IPS-18a (cell line): ENCODE data around the gene SOS1.

Experiments used
- H3K27ac ChIP-seq: one replicate; pipeline ENCODE4 v1.5.1; 2013; ENCODE audit warnings: low read length
- H3K27me3 ChIP-seq: one replicate; pipeline ENCODE4 v1.6.1; 2013; ENCODE audit warnings: mild to moderate bottlenecking, low read length; ENCODE audit not compliant: control insufficient read depth, insufficient read depth
- H3K36me3 ChIP-seq: one replicate; pipeline ENCODE4 v1.6.1; 2013; ENCODE audit warnings: low read depth, low read length; ENCODE audit not compliant: control insufficient read depth
- H3K4me1 ChIP-seq: one replicate; pipeline ENCODE4 v1.6.1; 2013; ENCODE audit warnings: low read depth, low read length; ENCODE audit not compliant: control insufficient read depth
- H3K4me3 ChIP-seq: one replicate; pipeline ENCODE4 v1.5.1; 2013; ENCODE audit warnings: low read length
- H3K9ac ChIP-seq: one replicate; pipeline ENCODE4 v1.6.1; 2013; ENCODE audit warnings: mild to moderate bottlenecking, low read length, moderate library complexity
- H3K9me3 ChIP-seq: one replicate; pipeline ENCODE4 v1.6.1; 2013; ENCODE audit warnings: low read depth, low read length; ENCODE audit not compliant: control insufficient read depth

The SOS1 gene

DNA sequence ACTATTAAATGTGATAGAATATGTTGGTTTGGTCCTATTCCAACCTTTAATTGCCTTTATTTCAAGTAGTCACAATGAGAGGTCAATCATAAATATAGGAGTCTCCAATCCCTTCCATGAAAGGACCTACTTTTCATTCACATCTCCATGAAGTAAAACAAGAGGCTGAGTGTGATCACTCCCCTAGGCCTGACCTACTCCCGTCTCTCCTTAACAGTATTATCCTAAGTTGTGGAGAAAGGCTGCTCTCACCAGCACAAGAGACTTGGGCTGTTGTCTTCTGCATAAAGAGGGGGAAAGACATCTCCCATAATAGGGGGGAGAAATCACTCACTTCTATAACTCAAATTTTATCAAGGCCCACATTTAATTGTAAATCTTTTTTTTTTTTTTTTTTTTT lies 105.4 kb downstream of the SOS1 start:
- no peak overlapping the region for H3K9ac ChIP-seq
- H3K4me3 ChIP-seq = no peak overlapping the region
- peaks cover 14% of the 10 kb centered on the region for H3K36me3 ChIP-seq
- H3K4me1 ChIP-seq = peaks cover 20% of the 10 kb centered on the region
- no peak overlapping the region for H3K27ac ChIP-seq
- H3K27me3 ChIP-seq = no peaks in the 10 kb centered on the region
- no peaks in the 10 kb centered on the region for H3K9me3 ChIP-seq

DNA sequence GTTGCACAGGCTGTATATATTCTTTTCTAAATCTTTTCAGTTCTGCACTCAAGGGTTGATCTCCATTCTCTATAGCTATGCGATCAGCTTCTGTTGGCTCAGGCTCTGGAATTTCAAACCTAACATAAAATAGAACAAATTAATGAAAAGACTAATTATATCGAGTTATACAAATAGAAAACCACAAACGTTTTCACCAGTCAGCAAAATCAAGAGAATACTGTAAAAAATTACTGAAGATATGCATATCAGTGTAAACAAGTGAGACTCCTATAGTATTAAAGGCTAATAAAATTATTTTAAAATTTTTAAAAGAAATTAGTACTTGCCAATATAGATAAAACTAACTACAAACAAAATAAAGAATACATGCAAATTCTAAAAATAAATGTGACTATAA lies 107.0 kb downstream of the SOS1 start:
- peaks cover 14% of the 10 kb centered on the region for H3K36me3 ChIP-seq
- H3K9ac ChIP-seq = no peak overlapping the region

DNA sequence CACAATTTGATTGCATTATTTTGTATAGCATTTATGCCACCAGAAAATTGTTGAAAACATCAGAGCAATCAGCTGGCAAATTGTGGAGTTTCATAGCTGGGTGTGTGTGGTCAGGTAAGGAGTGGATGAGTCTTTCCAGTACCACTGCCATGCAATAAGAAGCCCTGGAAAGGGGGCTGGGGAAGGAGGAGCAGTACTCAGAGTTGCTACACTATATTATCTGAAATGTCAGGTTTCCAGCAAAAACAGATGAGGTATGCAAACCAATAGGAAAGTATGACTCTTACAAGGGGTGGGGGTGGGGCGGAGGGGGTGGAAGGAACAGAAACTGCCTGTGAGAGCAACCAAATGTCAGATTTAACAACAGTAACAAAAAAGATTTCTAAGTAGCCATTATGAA lies 112.2 kb downstream of the SOS1 start:
- peaks cover 5% of the 10 kb centered on the region for H3K4me1 ChIP-seq
- no peak overlapping the region for H3K9ac ChIP-seq
- no peak overlapping the region for H3K27ac ChIP-seq
- H3K4me3 ChIP-seq = no peak overlapping the region
- H3K27me3 ChIP-seq = no peaks in the 10 kb centered on the region
- no peaks in the 10 kb centered on the region for H3K9me3 ChIP-seq
- peaks cover 28% of the 10 kb centered on the region for H3K36me3 ChIP-seq

More for the DNA sequence above, 107.0 kb downstream of the SOS1 start:
- Histone ChIP-seq H3K4me3 (no peak overlapping the region), H3K9me3 (no peaks in the 10 kb centered on the region), H3K4me1 (peaks cover 13% of the 10 kb centered on the region), H3K27ac (no peak overlapping the region), H3K27me3 (no peaks in the 10 kb centered on the region)

DNA sequence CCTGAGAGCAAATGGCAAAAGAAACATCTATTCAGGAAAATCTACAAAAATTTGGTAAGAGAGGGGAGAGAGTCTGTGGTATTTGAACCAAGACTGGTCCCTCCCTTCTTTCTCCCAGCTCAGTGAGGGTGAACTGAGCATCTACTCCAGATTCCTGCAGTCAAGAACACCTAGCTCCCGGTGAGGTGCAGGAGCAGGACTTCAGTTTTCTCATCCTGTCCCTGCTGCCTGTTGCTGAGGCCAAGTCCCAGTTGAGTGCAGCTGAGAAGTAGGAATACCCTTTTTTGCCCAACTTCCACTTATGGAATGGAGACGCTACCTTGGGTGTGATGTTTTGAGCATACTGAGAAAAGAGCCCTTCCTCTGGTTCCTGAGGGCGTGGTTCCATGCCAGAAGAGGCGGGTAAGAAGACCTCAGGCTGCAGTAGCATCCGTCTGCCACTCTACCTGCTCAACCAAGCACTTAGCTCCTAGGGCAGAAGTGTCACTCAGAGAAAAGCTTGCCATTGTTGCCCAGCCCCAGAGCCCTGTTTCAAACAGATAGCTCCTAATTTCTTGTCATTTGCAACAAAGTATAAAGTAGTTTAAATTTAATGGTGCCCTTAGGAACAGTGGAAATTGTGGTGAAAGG lies 112.9 kb downstream of the SOS1 start:
- H3K4me1 ChIP-seq = peaks cover 5% of the 10 kb centered on the region
- H3K9ac ChIP-seq = no peak overlapping the region
- no peak overlapping the region for H3K27ac ChIP-seq
- peaks cover 21% of the 10 kb centered on the region for H3K36me3 ChIP-seq
- no peaks in the 10 kb centered on the region for H3K9me3 ChIP-seq
- H3K4me3 ChIP-seq = no peak overlapping the region
- H3K27me3 ChIP-seq = no peaks in the 10 kb centered on the region

DNA sequence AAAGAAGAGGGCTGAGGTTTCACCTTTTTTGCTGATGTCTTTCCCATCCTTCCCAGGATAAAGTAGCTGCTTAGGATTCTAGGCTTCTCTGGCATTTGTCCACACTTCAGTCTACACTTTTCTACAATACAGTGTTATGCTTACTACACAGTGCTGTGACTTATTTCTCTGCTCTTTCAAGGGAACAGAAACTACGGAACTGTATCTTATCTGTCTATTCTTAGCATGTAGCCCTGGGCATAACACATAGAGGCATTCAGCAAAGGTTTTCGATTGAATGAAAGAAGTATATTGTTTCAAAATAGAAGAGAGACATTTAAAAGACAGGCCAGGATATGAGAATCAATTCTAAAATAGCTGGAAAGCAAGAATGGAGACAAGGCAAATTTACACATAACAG lies 120.3 kb downstream of the SOS1 start:
- no peak overlapping the region for H3K4me3 ChIP-seq
- H3K9me3 ChIP-seq = no peaks in the 10 kb centered on the region
- no peaks in the 10 kb centered on the region for H3K27me3 ChIP-seq
- H3K4me1 ChIP-seq = peaks cover 4% of the 10 kb centered on the region
- no peak overlapping the region for H3K9ac ChIP-seq
- peaks cover 26% of the 10 kb centered on the region for H3K36me3 ChIP-seq
- no peak overlapping the region for H3K27ac ChIP-seq

DNA sequence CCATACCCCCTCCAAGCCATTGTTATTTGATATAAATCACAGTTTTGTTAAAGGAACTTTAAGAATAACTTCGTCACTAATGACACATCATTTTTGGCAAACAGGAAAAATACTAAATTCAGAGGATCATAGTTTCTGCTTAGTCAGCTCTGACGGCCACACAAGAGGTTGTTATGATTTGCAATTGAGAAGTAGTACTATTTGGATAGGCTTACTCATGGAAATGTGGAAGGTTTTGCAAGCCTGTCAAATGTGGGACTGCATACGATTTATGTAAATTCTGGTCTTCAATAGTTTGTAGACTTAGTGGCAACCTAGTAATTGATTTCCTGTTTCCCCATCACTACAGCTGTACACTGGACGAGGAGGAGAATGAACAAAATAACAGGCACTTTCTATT lies 123.1 kb downstream of the SOS1 start:
- H3K9me3 ChIP-seq = no peaks in the 10 kb centered on the region
- H3K9ac ChIP-seq = no peak overlapping the region
- H3K27ac ChIP-seq = no peak overlapping the region
- H3K4me3 ChIP-seq = no peak overlapping the region
- no peaks in the 10 kb centered on the region for H3K27me3 ChIP-seq
- H3K4me1 ChIP-seq = peaks cover 4% of the 10 kb centered on the region
- peaks cover 31% of the 10 kb centered on the region for H3K36me3 ChIP-seq

DNA sequence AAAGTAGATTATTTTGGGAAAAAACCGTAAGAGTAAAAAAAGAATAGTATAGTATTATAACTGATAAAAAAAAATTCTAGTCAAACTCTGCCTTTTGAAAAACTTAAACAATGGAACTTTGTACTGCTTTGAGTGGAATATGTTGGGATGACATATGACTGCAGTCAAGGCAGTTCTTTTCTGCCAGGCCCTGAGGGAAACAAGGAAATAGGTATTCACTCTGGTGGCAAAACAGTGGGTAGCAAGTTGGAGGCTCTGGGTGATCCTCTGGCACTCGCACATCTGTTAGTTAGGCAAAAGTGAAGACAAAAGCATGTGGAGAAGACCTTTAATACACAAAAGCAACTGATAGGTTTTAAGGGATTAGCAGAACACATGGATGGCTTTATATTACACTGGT lies 129.0 kb downstream of the SOS1 start:
- no peak overlapping the region for H3K9ac ChIP-seq
- peaks cover 17% of the 10 kb centered on the region for H3K36me3 ChIP-seq
- H3K4me1 ChIP-seq = no peaks in the 10 kb centered on the region
- H3K4me3 ChIP-seq = no peak overlapping the region
- H3K27ac ChIP-seq = no peak overlapping the region
- no peaks in the 10 kb centered on the region for H3K9me3 ChIP-seq
- H3K27me3 ChIP-seq = no peaks in the 10 kb centered on the region

DNA sequence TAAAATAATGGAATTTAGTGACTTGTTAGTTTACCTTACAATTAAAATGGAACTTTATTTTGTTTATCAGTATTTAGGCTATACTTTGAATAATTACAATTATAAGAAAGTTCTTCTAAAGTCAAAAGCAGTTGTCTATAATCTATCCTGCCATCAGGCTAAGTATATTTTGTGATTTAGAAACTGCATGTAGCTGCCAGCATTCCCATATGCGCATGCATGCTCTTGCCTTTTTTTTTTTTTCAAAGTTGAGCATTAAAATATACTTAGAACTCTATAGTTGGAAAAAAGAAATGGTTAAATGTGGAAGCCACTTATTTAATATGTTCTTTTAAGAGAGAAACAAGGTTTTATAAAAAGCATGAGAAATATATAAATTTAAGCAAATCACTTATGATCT lies 132.1 kb downstream of the SOS1 start:
- Histone ChIP-seq H3K4me3 (no peak overlapping the region), H3K36me3 (peaks cover 11% of the 10 kb centered on the region), H3K27me3 (no peaks in the 10 kb centered on the region), H3K9me3 (no peaks in the 10 kb centered on the region), H3K4me1 (no peaks in the 10 kb centered on the region), H3K9ac (no peak overlapping the region), H3K27ac (no peak overlapping the region)

DNA sequence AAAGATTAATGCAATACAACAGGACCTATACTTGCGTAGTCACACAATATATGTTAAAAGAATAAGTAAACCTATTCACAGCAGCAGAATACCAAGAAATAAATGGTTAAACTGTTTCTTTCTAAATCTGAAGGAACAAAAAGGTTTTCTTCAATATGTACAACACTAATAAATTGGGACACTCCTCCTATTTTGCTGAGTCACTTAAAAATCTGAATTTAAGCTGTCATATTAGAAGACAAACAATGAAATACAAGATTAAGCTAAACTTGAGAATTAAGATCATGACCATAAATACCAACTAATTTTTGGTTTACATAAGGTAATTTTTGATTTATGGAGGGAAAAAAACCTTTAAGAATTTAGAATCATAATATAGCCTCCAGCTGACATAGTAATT lies 138.4 kb downstream of the SOS1 start:
- H3K27me3 ChIP-seq = no peaks in the 10 kb centered on the region

DNA sequence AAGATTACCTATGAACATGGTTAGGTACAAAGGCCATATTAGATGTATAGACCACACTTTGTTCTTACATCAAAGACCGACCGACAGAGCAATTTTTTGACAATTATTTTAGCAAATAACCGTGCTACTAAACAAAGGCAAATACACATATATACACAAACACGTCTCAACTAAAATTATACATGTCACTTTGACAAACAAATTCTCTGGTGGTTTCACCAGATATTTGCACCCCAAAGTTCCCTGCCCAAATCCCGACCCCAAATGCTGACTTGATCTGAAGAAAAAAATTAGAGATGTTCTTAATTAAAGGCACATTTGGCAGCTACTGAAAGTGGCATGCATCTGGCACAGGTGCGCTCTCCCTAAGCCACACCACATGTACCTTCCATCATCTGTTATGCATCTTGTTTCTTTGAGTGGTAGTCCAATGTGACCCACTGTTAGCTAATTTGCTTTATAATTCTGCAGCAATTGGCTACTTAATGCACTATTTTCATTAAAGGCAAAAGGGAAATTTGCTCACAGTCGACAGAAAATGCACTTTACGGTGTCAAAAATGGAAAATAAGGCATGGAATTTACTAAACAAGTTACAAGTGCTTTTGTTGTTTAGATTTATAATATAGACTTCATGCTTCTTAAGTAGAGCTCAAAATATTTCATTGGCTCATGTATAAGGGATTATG lies 139.0 kb downstream of the SOS1 start:
- no peak overlapping the region for H3K4me3 ChIP-seq
- peaks cover 9% of the 10 kb centered on the region for H3K4me1 ChIP-seq
- H3K36me3 ChIP-seq = peaks cover 6% of the 10 kb centered on the region

More for the DNA sequence above, 138.4 kb downstream of the SOS1 start:
- Histone ChIP-seq H3K36me3 (peaks cover 9% of the 10 kb centered on the region), H3K4me1 (peaks cover 9% of the 10 kb centered on the region), H3K27ac (no peak overlapping the region), H3K9ac (no peak overlapping the region), H3K4me3 (no peak overlapping the region), H3K9me3 (no peaks in the 10 kb centered on the region)

DNA sequence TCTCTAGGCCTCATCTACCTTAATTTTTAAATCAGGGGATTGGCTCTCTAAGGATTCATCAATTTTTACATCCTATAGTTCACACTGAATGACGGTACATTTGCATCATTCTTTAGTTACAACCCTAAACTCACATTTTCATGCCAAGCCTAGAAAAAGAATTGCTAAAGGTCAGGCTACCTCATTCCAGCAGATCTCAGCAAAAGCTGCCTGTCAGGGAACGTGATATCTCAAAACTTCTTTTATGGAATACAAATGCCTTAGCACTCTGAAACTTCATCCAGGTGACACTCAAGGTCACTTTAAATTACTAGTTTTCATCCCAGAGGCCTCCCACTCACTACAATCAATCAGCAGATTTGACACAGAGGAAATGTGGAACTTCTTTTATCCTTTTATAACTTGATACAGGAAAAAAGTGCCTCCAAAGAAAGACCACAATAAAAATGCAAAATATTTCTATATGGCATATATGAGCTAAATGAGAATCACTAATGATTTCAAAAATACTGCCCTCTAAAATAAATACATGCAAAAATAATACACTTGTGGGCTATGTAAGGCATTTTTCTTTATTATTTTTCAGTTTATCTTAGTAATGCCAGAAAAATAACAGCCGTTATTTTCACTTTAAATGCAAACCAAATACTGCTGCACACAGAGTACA lies 139.7 kb downstream of the SOS1 start:
- no peaks in the 10 kb centered on the region for H3K9me3 ChIP-seq
- peaks cover 9% of the 10 kb centered on the region for H3K4me1 ChIP-seq
- H3K4me3 ChIP-seq = no peak overlapping the region
- no peak overlapping the region for H3K27ac ChIP-seq
- no peaks in the 10 kb centered on the region for H3K27me3 ChIP-seq
- H3K36me3 ChIP-seq = peaks cover 6% of the 10 kb centered on the region
- no peak overlapping the region for H3K9ac ChIP-seq

More for the DNA sequence above, 139.0 kb downstream of the SOS1 start:
- no peaks in the 10 kb centered on the region for H3K27me3 ChIP-seq
- H3K9ac ChIP-seq = no peak overlapping the region
- H3K27ac ChIP-seq = no peak overlapping the region
- no peaks in the 10 kb centered on the region for H3K9me3 ChIP-seq
